ENCODE data around the gene C1QTNF8.

C1QTNF8 gene

GRCh38 chr16:1096169-1097082, at the start of gene C1QTNF8:
C1QTNF8 (minus strand) TSS chr16:1096244; CDS start chr16:1094922, 1,322 bp downstream.
- DNase-seq (ENCODE audit: low read depth) = no peak

GRCh38 chr16:1145383-1146100, 49.5 kb upstream of the C1QTNF8 start:
- DNase-seq (ENCODE audit: low read depth) = no peak

GRCh38 chr16:1144476-1145382, 48.7 kb upstream of the C1QTNF8 start:
- DNase-seq (ENCODE audit: low read depth) = no peak

- DNase-seq (ENCODE audit: low read depth) = no peak
These were observed 47.9 kb upstream of the C1QTNF8 start for GRCh38 chr16:1143761-1144450.

- no peak for DNase-seq (ENCODE audit: low read depth)
These were observed 46.9 kb upstream of the C1QTNF8 start for GRCh38 chr16:1142911-1143310.

- DNase-seq (ENCODE audit: low read depth) = no peak
These were observed 45.7 kb upstream of the C1QTNF8 start for GRCh38 chr16:1141716-1142115.

- DNase-seq (ENCODE audit: low read depth) = no peak
These were observed 45.1 kb upstream of the C1QTNF8 start for GRCh38 chr16:1141191-1141590.

GRCh38 chr16:1140582-1141162, 44.6 kb upstream of the C1QTNF8 start:
- no peak for DNase-seq (ENCODE audit: low read depth)

- peak; percentile 10 for DNase-seq (ENCODE audit: low read depth)
These were observed 41.6 kb upstream of the C1QTNF8 start for GRCh38 chr16:1137604-1138003.

- no peak for DNase-seq (ENCODE audit: low read depth)
These were observed 39.4 kb upstream of the C1QTNF8 start for GRCh38 chr16:1135459-1135825.

GRCh38 chr16:1134776-1135458, 38.9 kb upstream of the C1QTNF8 start:
- no peak for DNase-seq (ENCODE audit: low read depth)

GRCh38 chr16:1133810-1134520, 37.9 kb upstream of the C1QTNF8 start:
- no peak for DNase-seq (ENCODE audit: low read depth)

GRCh38 chr16:1133271-1133670, 37.2 kb upstream of the C1QTNF8 start:
- no peak for DNase-seq (ENCODE audit: low read depth)

- no peak for DNase-seq (ENCODE audit: low read depth)
These were observed 36.4 kb upstream of the C1QTNF8 start for GRCh38 chr16:1132431-1132830.

GRCh38 chr16:1131378-1131994, 35.4 kb upstream of the C1QTNF8 start:
- DNase-seq (ENCODE audit: low read depth) = no peak

- DNase-seq (ENCODE audit: low read depth) = no peak
These were observed 34.3 kb upstream of the C1QTNF8 start for GRCh38 chr16:1130382-1130781.

- DNase-seq (ENCODE audit: low read depth) = no peak
These were observed 33.3 kb upstream of the C1QTNF8 start for GRCh38 chr16:1129106-1129960.

- DNase-seq (ENCODE audit: low read depth) = no peak
These were observed 32.1 kb upstream of the C1QTNF8 start for GRCh38 chr16:1127971-1128715.
